Upper lobe of left lung (tissue), 4 donors: ENCODE results near the gene MSS51.
"Not testable (repeated sequence)": the region's sequence is repeated elsewhere in the genome, so short reads cannot be mapped to it uniquely, and the experiment has no call there.

Experiments used
- EP300 ChIP-seq, 4 donors: sonication (generic); formaldehyde crosslinking; IDR thresholded peaks; one replicate each; pipeline ENCODE4 v1.5.1; 2017; ENCODE audit warnings: antibody characterized with exemption in 4 of 4, control low read depth in 2 of 4
- POLR2A ChIP-seq, 4 donors: fragments of 450-650 bp; IDR thresholded peaks; one replicate each; pipeline ENCODE4 v1.5.1; 2016 to 2017; ENCODE audit warnings: antibody characterized with exemption in 4 of 4, mild to moderate bottlenecking in 2 of 4
- POLR2AphosphoS5 ChIP-seq, 2 donors: sonication (generic); formaldehyde crosslinking; IDR thresholded peaks; one replicate each; pipeline ENCODE4 v1.5.1; 2017; ENCODE audit warnings: antibody characterized with exemption in 2 of 2
- TF ChIP-seq, protein P1 (sequence below), 6 experiments: fragments of 450-650 bp in 4 of 6; fragments of 200-600 bp in 2 of 6; sonication (generic) in 2 of 6; IDR thresholded peaks; one replicate each; pipeline ENCODE4 v1.5.1; 2016 to 2019; ENCODE audit warnings: antibody characterized with exemption in 6 of 6

GRCh38 chr10:73394325-73394724 is 39.0 kb downstream of the MSS51 start:
- not testable (repeated sequence) for TF ChIP-seq POLR2A, EP300, POLR2AphosphoS5 (IDR thresholded peaks at IDR 0.05)
- TF ChIP-seq, protein P1, sequence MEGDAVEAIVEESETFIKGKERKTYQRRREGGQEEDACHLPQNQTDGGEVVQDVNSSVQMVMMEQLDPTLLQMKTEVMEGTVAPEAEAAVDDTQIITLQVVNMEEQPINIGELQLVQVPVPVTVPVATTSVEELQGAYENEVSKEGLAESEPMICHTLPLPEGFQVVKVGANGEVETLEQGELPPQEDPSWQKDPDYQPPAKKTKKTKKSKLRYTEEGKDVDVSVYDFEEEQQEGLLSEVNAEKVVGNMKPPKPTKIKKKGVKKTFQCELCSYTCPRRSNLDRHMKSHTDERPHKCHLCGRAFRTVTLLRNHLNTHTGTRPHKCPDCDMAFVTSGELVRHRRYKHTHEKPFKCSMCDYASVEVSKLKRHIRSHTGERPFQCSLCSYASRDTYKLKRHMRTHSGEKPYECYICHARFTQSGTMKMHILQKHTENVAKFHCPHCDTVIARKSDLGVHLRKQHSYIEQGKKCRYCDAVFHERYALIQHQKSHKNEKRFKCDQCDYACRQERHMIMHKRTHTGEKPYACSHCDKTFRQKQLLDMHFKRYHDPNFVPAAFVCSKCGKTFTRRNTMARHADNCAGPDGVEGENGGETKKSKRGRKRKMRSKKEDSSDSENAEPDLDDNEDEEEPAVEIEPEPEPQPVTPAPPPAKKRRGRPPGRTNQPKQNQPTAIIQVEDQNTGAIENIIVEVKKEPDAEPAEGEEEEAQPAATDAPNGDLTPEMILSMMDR (IDR thresholded peaks at IDR 0.05), result not testable (repeated sequence)
